Activated CD8-positive, alpha-beta memory T cell treated with anti-CD3 and anti-CD28 coated beads for 24 hours (primary cell): Measurements from ENCODE around the gene TPM4.

Experiments used
- DNase-seq: peaks from one replicate; pipeline ENCODE4 v3.0.0-alpha.2; 2020

Gene TPM4

GRCh38 chr19:16133818-16134217 is 57.5 kb downstream of the TPM4 start:
- no peak for DNase-seq

- DNase-seq, result no peak
These were observed 58.2 kb downstream of the TPM4 start for GRCh38 chr19:16134510-16134909.

GRCh38 chr19:16135430-16136127 is 59.3 kb downstream of the TPM4 start:
- no peak for DNase-seq

- no peak for DNase-seq
These were observed 60.1 kb downstream of the TPM4 start for GRCh38 chr19:16136185-16136999.

- no peak for DNase-seq
These were observed 63.5 kb downstream of the TPM4 start for GRCh38 chr19:16139752-16140151.

GRCh38 chr19:16141043-16141442 is 64.7 kb downstream of the TPM4 start:
- DNase-seq, result no peak

GRCh38 chr19:16142032-16142580 is 65.8 kb downstream of the TPM4 start:
- DNase-seq, result no peak

- peak; percentile 85 for DNase-seq
These were observed 67.3 kb downstream of the TPM4 start, which contains the start of gene HSH2D for GRCh38 chr19:16143399-16144215. Gene HSH2D, plus strand, starts transcription at chr19:16143685. Its CDS starts 5,066 bp downstream, at chr19:16148751.

GRCh38 chr19:16144216-16144581 is 67.9 kb downstream of the TPM4 start:
- no peak for DNase-seq

- no peak for DNase-seq
These were observed 69.8 kb downstream of the TPM4 start for GRCh38 chr19:16146112-16146511.

GRCh38 chr19:16148443-16149229 is 72.3 kb downstream of the TPM4 start:
- no peak for DNase-seq
